Esophagus squamous epithelium (tissue), 5 donors: Measurements from ENCODE around the gene PLCB3. TPM values are rescaled to one million over a fixed set of nuclear protein-coding genes. Genes with fewer than 3 reads are reported as not detected.
A peak's percentile ranks its signal among the peaks of the same experiment; 100 is the strongest.

ENCODE experiments used
- DNase-seq: peaks from one replicate; lab custom pipeline; 2025; lab: John Stamatoyannopoulos, UW
- H3K27ac ChIP-seq, 4 donors: fragments of 200-600 bp; sonication (generic); one replicate each; pipeline ENCODE4 v1.5.1; 2016 to 2019; ENCODE audit warnings: mild to moderate bottlenecking in 1 of 4
- H3K27me3 ChIP-seq, 4 donors: fragments of 200-600 bp; sonication (generic); 1 replicate in 3 of 4; 2 replicates in 1 of 4; pipeline versions ENCODE4 v1.5.1 to v1.6.0; 2017 to 2021; ENCODE audit warnings: antibody characterized with exemption in 1 of 4
- H3K36me3 ChIP-seq, 3 donors: fragments of 200-600 bp; sonication (generic); one replicate each; pipeline ENCODE4 v1.5.1; 2016 to 2019
- H3K4me1 ChIP-seq, 3 donors: fragments of 200-600 bp; sonication (generic); one replicate each; pipeline ENCODE4 v1.5.1; 2017 to 2019
- H3K4me3 ChIP-seq, 4 donors: fragments of 200-600 bp; sonication (generic); 1 replicate in 3 of 4; 2 replicates in 1 of 4; pipeline ENCODE4 v1.5.1; 2016 to 2019; ENCODE audit warnings: mild to moderate bottlenecking in 2 of 4, moderate library complexity in 1 of 4
- H3K9me3 ChIP-seq, 3 donors: fragments of 200-600 bp; sonication (generic); one replicate each; pipeline ENCODE4 v1.5.1; 2016 to 2019
- POLR2A ChIP-seq, 4 donors: fragments of 450-650 bp; IDR thresholded peaks; one replicate each; pipeline ENCODE4 v1.6.1; 2017; ENCODE audit warnings: antibody characterized with exemption in 4 of 4, mild to moderate bottlenecking in 4 of 4, moderate library complexity in 3 of 4
- WGBS, 2 donors: methylation state at CpG; one replicate each; pipeline ENCODE4 v1.1.5; 2018; 5-methylcytosine and 5-hydroxymethylcytosine counted together
- intact Hi-C: fragments of 100-400 bp; cut with DNase I; formaldehyde crosslinking; loops from one replicate; pipeline ENCODE4 v1.15.0; 2022
- total RNA-seq, 4 donors: library from RNA; depleted of rRNA; stranded (reverse); fragments of >200 nt; gene quantifications; one replicate each; pipeline ENCODE4 v1.1.0, GENCODE V29; 2016
- TF ChIP-seq, protein P1 (sequence below), 6 experiments: fragments of 450-650 bp in 4 of 6; fragments of 200-600 bp in 2 of 6; sonication (generic) in 2 of 6; IDR thresholded peaks; one replicate each; pipeline ENCODE4 v1.5.1; 2016 to 2019; ENCODE audit warnings: antibody characterized with exemption in 6 of 6, mild to moderate bottlenecking in 4 of 6, moderate library complexity in 4 of 6
- donor health status: DM: yes; HTN: yes; CAD: no.

The PLCB3 gene
- total RNA-seq, 4 donors from 2014 or later: 29.8 to 54.5 (median 42.4) TPM

DNA sequence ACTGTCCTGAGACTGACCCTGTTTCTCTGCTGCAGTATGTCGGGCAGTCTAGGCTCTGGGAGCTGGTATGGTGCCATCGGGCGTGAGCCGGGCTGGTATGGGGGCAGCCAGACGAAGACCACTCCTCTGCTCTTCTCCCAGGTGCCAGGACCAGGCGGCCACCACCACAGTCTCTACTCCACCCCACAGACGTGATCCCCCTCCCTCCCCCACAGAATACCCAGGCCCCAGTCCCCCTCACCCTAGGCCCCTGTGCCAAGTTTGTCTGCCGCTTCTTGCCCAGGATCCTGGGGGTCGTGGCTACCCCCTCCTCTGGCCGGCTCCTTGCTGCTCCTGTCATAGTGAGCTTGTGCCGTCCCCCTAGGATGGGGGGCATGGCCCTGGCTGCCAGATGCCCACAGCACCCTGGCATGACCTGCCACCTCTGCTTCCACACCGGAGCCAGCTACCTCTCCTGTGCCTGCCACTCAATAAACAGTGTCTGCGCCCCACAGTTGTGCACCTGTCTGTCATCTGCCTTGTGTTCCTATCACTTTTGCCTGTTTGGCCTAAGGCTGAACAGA is 37.8 kb downstream of the PLCB3 start:
- TF ChIP-seq, protein P1, sequence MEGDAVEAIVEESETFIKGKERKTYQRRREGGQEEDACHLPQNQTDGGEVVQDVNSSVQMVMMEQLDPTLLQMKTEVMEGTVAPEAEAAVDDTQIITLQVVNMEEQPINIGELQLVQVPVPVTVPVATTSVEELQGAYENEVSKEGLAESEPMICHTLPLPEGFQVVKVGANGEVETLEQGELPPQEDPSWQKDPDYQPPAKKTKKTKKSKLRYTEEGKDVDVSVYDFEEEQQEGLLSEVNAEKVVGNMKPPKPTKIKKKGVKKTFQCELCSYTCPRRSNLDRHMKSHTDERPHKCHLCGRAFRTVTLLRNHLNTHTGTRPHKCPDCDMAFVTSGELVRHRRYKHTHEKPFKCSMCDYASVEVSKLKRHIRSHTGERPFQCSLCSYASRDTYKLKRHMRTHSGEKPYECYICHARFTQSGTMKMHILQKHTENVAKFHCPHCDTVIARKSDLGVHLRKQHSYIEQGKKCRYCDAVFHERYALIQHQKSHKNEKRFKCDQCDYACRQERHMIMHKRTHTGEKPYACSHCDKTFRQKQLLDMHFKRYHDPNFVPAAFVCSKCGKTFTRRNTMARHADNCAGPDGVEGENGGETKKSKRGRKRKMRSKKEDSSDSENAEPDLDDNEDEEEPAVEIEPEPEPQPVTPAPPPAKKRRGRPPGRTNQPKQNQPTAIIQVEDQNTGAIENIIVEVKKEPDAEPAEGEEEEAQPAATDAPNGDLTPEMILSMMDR (IDR thresholded peaks at IDR 0.05): no peak
- TF ChIP-seq POLR2A (IDR thresholded peaks at IDR 0.05): no peak
- Histone ChIP-seq H3K4me1 (peaks cover 24 to 47% (median 32%) of the 10 kb centered on the region in 3 donors), H3K9me3 (no peaks in the 10 kb centered on the region), H3K4me3 (no peak overlapping the region), H3K27ac (no peak overlapping the region), H3K27me3 (peaks cover 8 to 43% (median 11%) of the 10 kb centered on the region in 4 donors), H3K36me3 (peaks cover 0 to 10% (median 0%) of the 10 kb centered on the region in 3 donors)
- intact Hi-C loops: no loop called here
- no peak for DNase-seq
- WGBS, 2 donors: 100% methylated on average over 3 of the region's 13 CpGs; no CpG with 5 or more reads in 1 of the 2 donors

DNA sequence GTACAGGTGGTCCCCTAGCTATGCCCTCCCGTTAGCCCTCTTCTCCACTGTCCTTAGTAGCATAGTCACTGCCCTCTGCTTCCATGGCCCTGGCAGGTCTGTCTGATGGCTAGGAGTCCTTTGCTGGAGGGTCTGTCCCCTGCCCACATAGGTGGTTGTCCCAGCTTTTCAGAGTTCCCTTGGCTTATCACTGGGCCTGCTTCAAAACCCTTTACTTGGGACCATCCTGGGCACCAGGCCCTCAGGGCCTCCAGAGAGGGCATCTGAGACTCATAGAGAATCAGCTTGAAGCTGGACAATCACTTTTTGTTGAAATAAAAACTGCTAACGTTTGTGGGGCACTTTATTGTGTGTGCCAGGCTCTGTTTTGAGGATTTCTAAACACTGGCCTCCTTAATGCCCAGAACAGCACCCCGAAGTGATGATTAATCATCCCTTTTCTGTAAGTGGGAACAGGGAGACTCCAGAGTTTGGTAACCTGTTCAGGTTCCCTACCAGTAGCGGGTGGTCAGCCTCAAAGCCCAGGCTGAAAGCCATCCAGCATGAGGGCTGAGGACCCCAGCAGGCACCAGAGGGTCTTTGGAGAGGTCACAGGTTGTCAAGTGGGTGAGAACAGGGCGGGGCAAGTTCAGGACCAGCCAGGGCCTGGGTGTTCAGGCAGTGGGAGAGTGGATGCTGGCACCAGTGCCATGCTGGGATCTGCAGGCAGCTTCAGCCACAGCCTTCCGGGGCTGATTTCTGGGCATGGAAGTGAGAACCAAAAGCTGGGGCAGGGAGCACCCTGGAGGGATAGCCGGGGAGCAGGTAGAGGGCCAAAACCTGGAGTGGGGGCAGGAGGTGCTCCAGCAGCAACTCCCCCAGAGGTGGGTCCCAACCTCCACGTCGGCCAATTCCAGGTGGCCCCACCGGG is 39.3 kb downstream of the PLCB3 start:
- WGBS, 2 donors: 46 to 50% methylated on average over 4 to 6 of the region's 10 CpGs
- Histone ChIP-seq H3K9me3 (no peaks in the 10 kb centered on the region), H3K36me3 (peaks cover 0 to 10% (median 0%) of the 10 kb centered on the region in 3 donors), H3K4me3 (peak overlapping the region in 1 of 4 donors; percentile 67), H3K27ac (no peak overlapping the region), H3K4me1 (peaks cover 22 to 44% (median 29%) of the 10 kb centered on the region in 3 donors), H3K27me3 (peaks cover 8 to 58% (median 11%) of the 10 kb centered on the region in 4 donors)
- no peak for TF ChIP-seq POLR2A (IDR thresholded peaks at IDR 0.05)
- TF ChIP-seq, protein P1 (IDR thresholded peaks at IDR 0.05): no peak
- DNase-seq: no peak
- intact Hi-C loops: no loop called here

DNA sequence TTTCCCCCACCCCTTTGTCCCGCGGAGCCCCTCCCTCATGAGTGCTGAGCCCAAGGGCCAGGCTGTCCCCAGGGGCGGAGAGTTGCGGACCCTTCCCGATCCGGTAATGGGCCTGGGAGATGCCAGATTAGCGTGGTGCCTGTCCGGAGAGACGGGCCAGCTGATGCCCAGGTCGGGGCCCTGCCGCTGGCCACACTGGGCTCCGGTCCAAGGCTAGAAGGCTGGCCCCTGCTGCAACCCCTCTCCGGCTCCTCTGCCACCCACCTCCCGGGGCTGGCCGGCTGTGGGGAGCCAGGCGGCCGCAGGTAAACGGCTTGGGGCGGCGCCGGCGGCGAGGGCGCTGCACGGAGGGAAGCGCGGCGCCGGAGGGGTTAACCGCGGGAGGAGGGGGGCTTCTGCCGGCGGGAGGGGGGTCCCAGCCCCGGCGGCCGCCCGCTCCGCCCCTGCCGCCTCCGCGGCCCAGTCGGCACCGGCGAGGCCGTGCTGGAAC is 40.0 kb downstream of the PLCB3 start, which contains the start of gene KCNK4:
KCNK4 (plus strand) TSS at position 41 of the 490 bp plus-strand sequence. CDS start 1,717 bp downstream, outside the sequence.
- peaks cover 16 to 40% (median 24%) of the 10 kb centered on the region in 3 donors for H3K4me1 ChIP-seq
- H3K9me3 ChIP-seq: no peaks in the 10 kb centered on the region
- H3K36me3 ChIP-seq: peaks cover 0 to 10% (median 0%) of the 10 kb centered on the region in 3 donors
- no peak within 1 kb of the TSS for H3K27ac ChIP-seq
- intact Hi-C loops: no loop called here
- H3K27me3 ChIP-seq: peaks cover 8 to 65% (median 11%) of the 10 kb centered on the region in 4 donors
- no CpG with 5 or more reads among the region's 45 CpGs for WGBS, 2 donors
- no peak for DNase-seq
- H3K4me3 ChIP-seq: peak within 1 kb of the TSS; percentile 23 to 67 (median 37)
- TF ChIP-seq, protein P1 (IDR thresholded peaks at IDR 0.05): no peak
- no peak for TF ChIP-seq POLR2A (IDR thresholded peaks at IDR 0.05)

DNA sequence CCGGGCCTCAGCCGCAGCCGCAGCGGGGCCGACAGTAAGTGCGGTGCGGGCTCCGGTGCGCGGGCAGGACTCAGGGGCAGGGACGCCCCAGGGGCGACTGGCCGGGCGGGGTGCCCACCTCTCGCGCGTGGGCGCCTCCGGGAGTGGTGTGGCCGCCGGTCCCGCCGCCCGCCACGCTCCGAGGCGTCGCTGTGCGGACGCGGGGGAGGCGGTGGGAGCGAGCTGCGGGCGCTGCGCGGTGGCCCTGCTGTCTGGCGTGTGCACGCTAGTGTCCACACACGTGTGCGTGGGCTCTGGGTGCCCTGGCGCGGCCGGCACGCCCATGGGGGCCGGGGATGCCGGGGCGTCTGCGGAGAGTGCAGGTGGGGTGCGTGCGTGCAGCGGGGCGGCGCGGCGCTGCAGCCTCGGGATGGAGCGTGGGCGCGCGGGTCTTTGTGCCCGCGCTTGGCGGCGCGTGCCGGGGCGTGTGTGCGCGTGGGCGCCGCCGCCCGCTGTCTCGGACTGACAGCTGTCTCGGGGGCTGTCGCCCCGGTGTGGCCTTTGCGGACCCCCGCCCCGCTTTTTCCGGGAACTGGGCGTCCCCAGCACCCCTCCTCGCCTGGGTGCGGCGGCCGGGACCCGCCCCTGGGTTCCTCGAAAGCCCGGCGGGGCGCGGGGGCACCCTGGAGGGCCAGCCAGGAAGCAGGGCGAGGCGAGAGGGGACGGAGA is 40.6 kb downstream of the PLCB3 start:
- peak overlapping the region; percentile 23 to 67 (median 37) for H3K4me3 ChIP-seq
- intact Hi-C loops: no loop called here
- peaks cover 10 to 40% (median 20%) of the 10 kb centered on the region in 3 donors for H3K4me1 ChIP-seq
- no CpG with 5 or more reads among the region's 96 CpGs for WGBS, 2 donors
- H3K27me3 ChIP-seq: peaks cover 8 to 71% (median 14%) of the 10 kb centered on the region in 4 donors
- peaks cover 0 to 10% (median 0%) of the 10 kb centered on the region in 3 donors for H3K36me3 ChIP-seq
- no peak for DNase-seq
- H3K27ac ChIP-seq: no peak overlapping the region
- TF ChIP-seq, protein P1 (IDR thresholded peaks at IDR 0.05): no peak
- TF ChIP-seq POLR2A (IDR thresholded peaks at IDR 0.05): no peak
- no peaks in the 10 kb centered on the region for H3K9me3 ChIP-seq
